Activated CD8-positive, alpha-beta memory T cell treated with anti-CD3 and anti-CD28 coated beads for 1 hour (primary cell): ENCODE data around the gene CRAT.
A peak's percentile ranks its signal among the peaks of the same experiment; 100 is the strongest.

Experiments used
- DNase-seq, 2 donors: peaks; one replicate each; pipeline ENCODE4 v3.0.0-alpha.2; 2020; ENCODE audit warnings: low read depth in 1 of 2; ENCODE audit errors: extremely low read depth in 1 of 2

The CRAT gene

DNA sequence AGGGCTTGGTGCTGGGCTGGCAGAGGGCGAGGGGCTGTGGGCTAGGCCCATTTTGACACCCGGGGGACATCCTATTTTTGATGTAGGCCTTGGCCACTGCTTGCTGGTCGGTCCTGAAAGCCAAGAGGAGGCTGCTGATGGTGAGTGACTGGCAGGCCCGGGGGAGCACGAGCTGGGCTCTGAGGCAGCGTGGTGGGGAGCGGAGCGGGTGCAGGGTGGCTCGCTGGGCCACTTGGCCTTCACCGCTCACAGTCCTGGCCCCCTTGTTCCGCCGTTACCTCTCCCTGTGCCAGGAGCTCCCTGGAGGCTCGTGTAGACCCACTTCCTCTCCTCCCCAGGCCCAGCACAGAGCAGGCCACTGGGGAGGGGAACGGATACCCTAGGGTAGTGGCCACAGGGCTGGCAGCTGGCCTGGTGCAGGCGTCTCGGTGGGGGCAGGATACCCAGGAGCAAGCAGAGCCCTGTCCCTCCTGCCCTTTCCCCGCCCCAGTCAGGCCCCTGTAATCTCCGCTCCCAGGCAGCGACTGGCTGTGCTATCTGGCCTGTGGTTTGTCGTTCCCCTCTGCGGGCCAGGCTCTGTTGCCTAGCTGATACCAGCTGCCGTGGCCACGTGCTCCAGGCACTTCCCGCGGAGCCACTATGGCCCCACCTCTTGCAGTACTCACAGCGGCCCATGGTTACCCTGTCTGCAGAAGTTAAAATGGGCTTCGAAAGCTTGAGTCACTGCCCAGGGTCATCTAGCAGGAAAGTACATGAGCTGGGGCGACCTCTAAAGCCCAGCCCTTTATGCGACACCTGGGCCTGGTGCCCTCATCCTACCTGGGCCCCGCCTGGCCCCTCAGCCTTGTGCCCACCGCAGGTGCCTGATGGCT lies 41.4 kb downstream of the CRAT start:
- DNase-seq: peak; percentile 19 to 38

DNA sequence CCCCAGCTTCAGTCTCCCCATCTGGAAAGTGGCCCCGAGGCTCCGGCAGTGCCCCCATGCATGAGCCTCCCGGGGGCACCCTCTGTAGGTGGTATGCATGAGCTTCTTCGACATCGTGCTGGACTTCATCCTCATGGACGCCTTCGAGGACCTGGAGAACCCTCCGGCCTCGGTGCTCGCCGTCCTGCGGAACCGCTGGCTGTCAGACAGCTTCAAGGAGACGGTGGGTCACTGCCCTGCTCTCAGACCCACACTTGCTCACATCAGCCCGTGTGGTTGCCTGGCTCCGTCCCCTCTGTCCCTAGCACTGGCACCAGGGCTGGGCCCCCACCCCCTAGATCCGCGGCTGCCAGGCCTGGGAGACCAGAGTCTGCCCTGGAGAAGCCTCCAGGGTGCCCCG lies 42.5 kb downstream of the CRAT start:
- no peak for DNase-seq

DNA sequence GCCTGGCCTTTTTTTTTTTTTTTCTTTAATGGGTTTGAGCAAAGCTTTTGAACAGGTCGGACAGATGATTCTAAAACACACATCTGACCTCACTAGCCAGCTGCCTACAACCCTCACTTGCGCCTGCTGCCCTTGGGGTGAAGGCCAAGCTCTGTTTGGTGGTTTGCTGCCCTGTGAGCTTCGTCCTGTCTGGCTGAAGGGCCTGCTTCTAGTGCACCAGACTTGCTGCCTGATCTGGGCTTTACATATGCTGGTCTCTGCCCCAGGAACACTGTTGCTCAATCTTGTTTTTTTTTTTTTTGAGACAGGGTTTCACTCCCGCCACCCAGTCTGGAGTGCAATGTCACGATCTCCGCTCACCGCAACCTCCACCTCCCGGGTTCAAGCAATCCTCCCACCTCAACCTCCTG lies 46.1 kb downstream of the CRAT start:
- no peak for DNase-seq

DNA sequence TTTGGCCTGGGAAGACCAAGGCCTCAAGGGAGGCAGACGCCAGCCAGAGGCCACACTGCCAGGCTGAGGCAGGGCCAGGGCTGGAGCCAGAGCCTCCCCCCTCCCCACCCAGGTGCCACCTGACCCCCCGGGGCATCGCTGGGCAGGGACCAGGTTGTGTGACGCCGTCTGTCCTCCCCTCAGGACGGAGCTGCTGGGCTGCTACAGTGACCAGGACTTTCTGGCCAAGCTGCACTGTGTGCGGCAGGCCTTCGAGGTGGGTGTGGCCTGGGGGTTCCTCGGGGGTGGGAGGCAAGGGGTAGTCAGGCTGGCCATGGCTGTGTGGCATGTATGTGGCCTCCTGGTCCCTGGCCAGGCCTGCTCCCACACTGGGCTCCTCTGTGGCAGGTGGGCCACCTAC lies 47.5 kb downstream of the CRAT start:
- DNase-seq: no peak

DNA sequence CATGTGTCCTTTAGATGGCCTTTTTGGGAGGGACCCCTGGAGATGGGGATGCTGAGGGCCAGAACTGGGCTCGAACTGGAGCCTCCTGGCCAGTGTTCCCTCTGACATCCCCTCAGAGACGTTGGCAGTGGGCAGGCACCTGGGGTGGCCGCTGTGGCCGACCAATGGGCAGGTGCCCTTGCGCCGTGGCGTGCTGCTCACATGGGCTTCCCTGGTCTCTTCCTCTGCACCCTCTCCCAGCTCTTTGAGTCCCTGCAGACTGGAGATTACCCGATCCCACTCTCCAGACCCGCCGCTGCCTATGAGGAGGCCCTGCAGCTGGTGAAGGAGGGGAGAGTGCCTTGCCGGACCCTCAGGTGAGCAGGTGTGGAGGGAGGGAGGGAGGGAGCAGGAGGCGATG lies 49.6 kb downstream of the CRAT start:
- DNase-seq: no peak

DNA sequence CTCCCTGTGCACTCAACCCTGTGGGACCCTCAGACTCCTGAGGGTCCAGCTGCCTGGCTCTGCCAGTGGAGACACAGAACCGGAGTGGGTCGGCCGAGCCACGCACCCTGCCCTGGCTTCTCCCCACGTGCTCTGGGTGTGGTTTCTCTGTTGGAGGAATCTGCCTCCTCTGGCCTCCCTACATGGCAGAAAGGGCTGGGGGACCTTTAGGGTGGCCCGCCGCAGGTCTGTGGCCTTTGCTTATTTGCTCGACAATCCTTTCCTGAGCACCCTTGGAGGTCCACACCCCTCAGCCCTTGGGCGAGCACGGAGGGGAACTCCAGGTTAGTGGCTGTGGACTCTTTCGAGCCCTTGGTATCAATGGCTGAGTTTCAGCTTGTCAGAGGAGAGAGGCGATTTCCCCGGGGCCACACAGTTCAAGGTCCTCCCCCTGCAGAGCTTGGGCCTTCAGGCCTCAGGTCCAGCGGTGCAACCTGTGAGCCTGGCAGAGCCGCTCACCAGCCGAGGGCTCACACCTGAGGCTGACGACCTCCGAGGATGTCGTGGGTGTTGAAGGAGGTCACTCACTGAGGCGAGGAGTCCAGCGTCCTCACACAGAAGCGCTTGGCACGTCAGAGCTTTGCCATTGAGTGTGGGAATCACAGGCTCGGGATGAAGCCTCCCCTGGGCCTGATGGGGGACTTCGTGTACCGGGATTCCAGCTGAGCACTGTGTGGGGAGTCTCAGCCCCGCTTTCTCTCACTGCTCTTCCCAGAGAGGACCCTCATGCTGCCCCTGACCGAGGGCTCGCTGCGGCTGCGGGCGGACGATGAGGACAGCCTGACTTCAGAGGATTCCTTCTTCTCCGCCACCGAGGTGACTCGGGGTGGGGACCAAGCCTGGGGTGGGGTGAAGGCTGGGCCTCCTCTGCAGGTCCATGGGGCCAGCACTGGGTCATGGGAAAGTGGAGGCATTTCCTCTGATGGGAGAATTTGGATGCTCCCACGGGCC lies 50.5 kb downstream of the CRAT start:
- no peak for DNase-seq

DNA sequence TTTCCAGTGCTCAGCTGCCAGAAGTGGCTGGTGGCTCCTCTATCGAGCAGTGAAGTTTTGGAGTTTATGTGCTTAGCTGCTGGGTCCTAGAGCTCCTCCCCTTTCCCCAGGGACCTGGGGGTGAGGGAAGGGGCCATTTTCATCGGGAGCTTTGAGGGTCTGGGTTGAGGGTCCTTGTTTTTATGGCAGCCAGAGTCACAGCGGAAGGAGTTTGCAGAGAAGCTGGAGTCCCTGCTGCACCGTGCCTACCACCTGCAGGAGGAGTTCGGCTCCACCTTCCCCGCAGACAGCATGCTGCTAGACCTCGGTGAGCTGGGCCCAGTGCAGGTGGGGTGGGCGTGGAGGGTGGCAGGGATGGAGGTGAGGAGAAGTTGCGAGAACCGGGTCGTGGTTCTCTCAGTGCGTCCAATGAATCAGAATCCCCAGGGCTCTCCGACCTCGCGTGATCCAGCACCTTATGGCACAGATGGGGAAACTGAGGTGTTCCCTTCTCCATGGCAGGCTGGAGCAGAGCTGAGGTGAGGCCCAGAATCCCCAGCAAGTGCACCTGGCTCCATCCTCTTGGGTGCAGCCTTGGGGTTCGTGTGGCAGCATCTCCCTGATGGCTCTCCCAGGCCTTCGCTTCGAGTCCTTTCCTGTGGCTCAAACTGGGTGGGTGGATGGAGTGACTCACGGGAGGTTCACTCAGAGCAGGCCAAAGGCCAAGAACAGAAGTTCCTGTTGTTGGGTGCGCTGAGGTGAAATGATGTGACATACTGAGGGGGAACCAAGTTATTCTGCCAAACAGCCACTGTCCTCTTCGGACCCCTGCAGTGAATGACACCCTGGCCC lies 51.4 kb downstream of the CRAT start:
- DNase-seq: no peak

DNA sequence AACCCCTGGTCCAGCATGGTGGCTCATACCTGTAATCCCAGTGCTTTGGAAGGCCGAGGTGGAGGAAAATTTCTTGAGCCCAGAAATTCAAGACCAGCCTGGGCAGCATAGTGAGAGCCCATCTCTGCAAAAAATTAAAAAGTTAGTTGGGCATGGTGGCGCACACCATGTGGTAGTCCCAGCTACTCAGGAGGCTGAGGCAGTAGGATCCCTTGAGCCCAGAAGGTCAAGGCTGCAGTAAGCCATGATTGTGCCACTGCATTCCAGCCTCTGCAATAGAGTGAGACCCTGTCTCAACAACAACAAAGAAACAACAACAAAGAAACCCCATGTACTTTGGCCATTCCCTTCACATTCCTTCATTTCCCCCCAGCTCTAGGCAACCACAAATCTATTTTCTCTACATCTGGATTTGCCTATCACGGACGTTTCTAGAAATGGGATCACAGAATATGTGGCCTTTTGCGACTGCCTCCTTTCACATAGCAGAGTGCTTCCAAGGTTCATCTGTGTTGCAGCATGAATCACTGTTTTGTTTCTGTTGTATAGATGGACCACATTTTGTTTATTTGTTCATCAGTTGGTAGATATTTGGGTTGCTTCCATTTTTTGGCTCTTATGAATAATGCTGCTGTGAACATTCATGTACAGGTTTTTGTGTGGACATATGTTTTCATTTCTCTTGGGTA lies 56.3 kb downstream of the CRAT start:
- DNase-seq: no peak

DNA sequence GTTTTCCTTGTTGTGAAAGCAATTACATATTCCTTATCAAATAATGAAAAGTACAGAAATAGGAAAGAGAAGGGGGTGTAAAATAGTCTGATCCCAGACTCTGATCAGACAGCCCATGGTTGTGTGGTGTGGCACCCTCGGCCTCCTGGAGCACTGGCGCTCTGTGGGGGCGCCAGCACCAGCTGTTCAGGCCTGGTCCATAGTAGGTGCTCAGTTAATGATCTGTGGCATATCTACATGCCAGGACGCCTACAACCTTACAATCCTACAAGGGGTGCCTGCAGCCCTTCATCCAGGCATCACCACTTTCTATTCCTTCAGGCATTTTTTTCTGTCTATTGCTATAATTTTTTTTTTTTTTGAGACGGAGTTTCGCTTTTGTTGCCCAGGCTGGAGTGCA lies 57.6 kb downstream of the CRAT start:
- no peak for DNase-seq

DNA sequence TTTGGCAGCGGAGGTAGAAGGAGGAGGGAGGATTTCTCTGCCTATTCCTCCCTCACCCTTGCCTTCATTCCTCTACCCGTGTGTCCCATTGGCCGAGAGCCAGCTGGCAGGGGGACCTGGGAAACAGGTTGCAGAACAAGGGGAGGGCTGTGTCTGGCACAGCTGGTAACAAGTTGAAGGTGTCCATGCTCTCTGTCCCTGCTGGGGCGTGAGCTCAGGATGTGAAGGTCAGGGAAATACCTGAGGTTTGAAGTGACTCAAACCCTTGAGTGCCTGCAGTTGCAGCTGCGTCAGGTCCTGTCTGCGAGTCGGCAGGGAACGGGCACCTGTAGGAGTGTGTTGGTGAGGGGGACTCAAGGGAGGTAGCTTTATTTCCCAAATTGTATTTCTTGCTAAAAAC lies 58.0 kb downstream of the CRAT start:
- DNase-seq: no peak
